ENCODE measurements around the gene SLC27A5. TPM values are rescaled to one million over a fixed set of nuclear protein-coding genes. Genes with fewer than 3 reads are reported as not detected.

Gene SLC27A5
- total and polyA plus RNA-seq, 9 of the 15 experiments (the other 6 are each of a cell fraction or from before 2014, with no cell fraction given), result 42.2 to 318 (median 64.7) TPM

DNA sequence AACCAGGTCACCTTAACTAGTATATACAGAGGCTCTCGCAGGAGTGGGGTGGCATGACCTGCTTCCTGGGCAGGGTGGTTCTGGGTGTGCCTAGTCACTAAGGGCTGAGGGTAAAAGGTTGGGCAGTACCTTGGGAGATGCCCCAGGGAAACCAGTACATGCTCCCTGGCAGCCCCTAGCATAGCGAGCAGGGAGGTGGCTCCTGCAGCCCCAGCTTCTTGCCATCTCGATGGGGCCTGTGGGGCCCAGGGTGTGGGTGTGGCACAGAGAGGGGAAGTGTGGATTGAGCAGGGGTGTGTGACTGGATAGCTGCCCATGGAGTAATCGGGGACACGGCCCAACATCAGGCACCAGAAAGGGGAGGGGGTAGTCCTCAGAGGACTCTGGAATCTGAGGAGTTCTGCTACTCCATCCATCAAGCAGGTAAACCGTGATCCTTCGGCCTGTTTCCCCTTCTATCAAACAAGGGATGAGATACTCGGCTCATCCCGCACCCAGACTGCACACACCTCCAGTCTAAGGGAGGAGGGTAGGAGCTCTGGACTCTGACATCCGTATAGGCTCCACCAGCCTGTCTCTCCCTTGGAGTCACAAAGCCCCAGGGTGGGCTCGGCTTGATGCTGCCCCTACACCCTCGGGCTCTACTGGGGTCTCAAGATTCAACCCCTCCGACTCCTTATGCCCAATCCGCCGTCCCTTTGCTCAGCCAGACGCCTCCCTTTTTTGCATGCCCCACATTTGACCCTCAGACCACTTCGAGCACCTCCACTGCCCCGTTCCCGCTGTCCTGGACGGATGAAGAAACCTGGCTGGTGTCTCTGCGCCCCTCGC, 6.7 kb upstream of the SLC27A5 start:
- Histone ChIP-seq H3K36me3 (ENCODE audit: control insufficient read depth, insufficient read depth, low read length) (peaks cover 29% of the 10 kb centered on the region; the same call in 2 of the 3 replicates), H3K27ac (ENCODE audit: extremely low read depth, low read depth, low read length) (peak overlapping the region; percentile 92), H4K20me1 (replicated peaks; ENCODE audit: control insufficient read depth, insufficient read depth, low read length) (no peaks in the 10 kb centered on the region), H3K4me3 (peak overlapping the region; percentile 79), H2AFZ (ENCODE audit: low read depth, low read length) (peak overlapping the region; percentile 99; the same call in 1 of the 2 replicates), H3K4me1 (replicated peaks in 1 of 2; ENCODE audit: control insufficient read depth in 2 of 2, insufficient read depth in 2 of 2, low read length in 2 of 2) (peaks cover 9 to 56% of the 10 kb centered on the region in 2 experiments), H3K4me2 (ENCODE audit: insufficient read depth, low read length) (peak overlapping the region; percentile 98), H3K9ac (ENCODE audit: insufficient read depth in 1 of 2, low read depth in 2 of 2, low read length in 2 of 2) (peak overlapping the region; percentile 95 to 97), H3K27me3 (ENCODE audit: control insufficient read depth in 2 of 2, insufficient read depth in 2 of 2, low read length in 2 of 2) (no peaks in the 10 kb centered on the region), H3K9me3 (replicated peaks; ENCODE audit: control insufficient read depth, insufficient read depth, low read depth, low read length) (no peaks in the 10 kb centered on the region), H3K79me2 (ENCODE audit: control insufficient read depth, insufficient read depth, low read length) (peaks cover 55% of the 10 kb centered on the region), H3K9me1 (ENCODE audit: control insufficient read depth, insufficient read depth, low read length) (peaks cover 5% of the 10 kb centered on the region)
- no peak for FAIRE-seq
- CTCF ChIA-PET (ENCODE audit: low intra/inter-chr PET ratio), result interaction anchor here (0.6 to 2.7 kb wide), 6 partner anchors 26 to 806 kb away, joined by 3 to 23 read pairs (median 4); partner anchors contain the start of genes TRIM28 and ZNF274
- no TSS peak for BruUV-seq (replicated peaks)
- DNase-seq (ENCODE audit: extremely low read depth in 1 of 4, low spot score in 3 of 4), result no peak
- intact Hi-C loops (cut with micrococcal nuclease), result loop anchor here (1.0 kb wide), 4 partner anchors 42 to 299 kb away; partner anchors contain the start of genes ZNF446 and ZSCAN22
- POLR2A ChIA-PET, result interaction anchor here (0.6 to 2.3 kb wide), 16 partner anchors 9 to 335 kb away, joined by 3 to 14 read pairs (median 4); partner anchors contain the start of genes CHMP2A, TRIM28, ZNF274 and ZNF837
- 17% methylated on average over 21 of the region's 22 CpGs for WGBS (ENCODE audit: insufficient coverage, low coverage, missing lambda C conversion rate)
- no peak for ATAC-seq
- in situ Hi-C loops (cut with MboI), result no loop called here
- TF ChIP-seq OTX1 (CRISPR knock-in tag; IDR thresholded peaks at IDR 0.05) (0 out of 2 replicates have a peak, but pooled peaks have one; percentile 28), HINFP (tag; conservative IDR thresholded peaks at IDR 0.05; ENCODE audit: low read depth) (no peak), SPI1 (IDR thresholded peaks at IDR 0.05; ENCODE audit: borderline replicate concordance, low read depth, low read length) (0 out of 2 replicates have a peak, but pooled peaks have one; percentile 14), ELF4 (CRISPR knock-in tag; IDR thresholded peaks at IDR 0.05) (0 out of 2 replicates have a peak, but pooled peaks have one; percentile 61), ZNF197 (CRISPR knock-in tag; IDR thresholded peaks at IDR 0.05; ENCODE audit: low read depth) (peak; percentile 18; the same call in 1 of the 2 replicates), MNT (conservative IDR thresholded peaks at IDR 0.05) (no peak), POLR2AphosphoS5 (IDR thresholded peaks at IDR 0.05; ENCODE audit: control insufficient read depth, insufficient read depth, low read depth, low read length) (no peak), ZEB2 (IDR thresholded peaks at IDR 0.05) (0 out of 2 replicates have a peak, but pooled peaks have one; percentile 18)
- TF ChIP-seq, protein P1, sequence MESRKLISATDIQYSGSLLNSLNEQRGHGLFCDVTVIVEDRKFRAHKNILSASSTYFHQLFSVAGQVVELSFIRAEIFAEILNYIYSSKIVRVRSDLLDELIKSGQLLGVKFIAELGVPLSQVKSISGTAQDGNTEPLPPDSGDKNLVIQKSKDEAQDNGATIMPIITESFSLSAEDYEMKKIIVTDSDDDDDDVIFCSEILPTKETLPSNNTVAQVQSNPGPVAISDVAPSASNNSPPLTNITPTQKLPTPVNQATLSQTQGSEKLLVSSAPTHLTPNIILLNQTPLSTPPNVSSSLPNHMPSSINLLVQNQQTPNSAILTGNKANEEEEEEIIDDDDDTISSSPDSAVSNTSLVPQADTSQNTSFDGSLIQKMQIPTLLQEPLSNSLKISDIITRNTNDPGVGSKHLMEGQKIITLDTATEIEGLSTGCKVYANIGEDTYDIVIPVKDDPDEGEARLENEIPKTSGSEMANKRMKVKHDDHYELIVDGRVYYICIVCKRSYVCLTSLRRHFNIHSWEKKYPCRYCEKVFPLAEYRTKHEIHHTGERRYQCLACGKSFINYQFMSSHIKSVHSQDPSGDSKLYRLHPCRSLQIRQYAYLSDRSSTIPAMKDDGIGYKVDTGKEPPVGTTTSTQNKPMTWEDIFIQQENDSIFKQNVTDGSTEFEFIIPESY (CRISPR knock-in tag; IDR thresholded peaks at IDR 0.05), result no peak
- TF ChIP-seq, protein P2, sequence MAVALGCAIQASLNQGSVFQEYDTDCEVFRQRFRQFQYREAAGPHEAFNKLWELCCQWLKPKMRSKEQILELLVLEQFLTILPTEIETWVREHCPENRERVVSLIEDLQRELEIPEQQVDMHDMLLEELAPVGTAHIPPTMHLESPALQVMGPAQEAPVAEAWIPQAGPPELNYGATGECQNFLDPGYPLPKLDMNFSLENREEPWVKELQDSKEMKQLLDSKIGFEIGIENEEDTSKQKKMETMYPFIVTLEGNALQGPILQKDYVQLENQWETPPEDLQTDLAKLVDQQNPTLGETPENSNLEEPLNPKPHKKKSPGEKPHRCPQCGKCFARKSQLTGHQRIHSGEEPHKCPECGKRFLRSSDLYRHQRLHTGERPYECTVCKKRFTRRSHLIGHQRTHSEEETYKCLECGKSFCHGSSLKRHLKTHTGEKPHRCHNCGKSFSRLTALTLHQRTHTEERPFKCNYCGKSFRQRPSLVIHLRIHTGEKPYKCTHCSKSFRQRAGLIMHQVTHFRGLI (CRISPR knock-in tag; IDR thresholded peaks at IDR 0.05), result no peak
- TF ChIP-seq, protein P3, sequence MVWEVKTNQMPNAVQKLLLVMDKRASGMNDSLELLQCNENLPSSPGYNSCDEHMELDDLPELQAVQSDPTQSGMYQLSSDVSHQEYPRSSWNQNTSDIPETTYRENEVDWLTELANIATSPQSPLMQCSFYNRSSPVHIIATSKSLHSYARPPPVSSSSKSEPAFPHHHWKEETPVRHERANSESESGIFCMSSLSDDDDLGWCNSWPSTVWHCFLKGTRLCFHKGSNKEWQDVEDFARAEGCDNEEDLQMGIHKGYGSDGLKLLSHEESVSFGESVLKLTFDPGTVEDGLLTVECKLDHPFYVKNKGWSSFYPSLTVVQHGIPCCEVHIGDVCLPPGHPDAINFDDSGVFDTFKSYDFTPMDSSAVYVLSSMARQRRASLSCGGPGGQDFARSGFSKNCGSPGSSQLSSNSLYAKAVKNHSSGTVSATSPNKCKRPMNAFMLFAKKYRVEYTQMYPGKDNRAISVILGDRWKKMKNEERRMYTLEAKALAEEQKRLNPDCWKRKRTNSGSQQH (CRISPR knock-in tag; IDR thresholded peaks at IDR 0.05), result peak; percentile 40; the same call in 1 of the 2 replicates

Measured in K562 (cell line).